ENCODE measurements around the gene ESAM.

Gene ESAM

GRCh38 chr11:124762105-124762623 is at the start of gene ESAM:
Gene ESAM, minus strand, starts transcription at chr11:124762290. Its CDS starts 136 bp downstream, at chr11:124762154.
- DNase-seq (ENCODE audit: low read depth): peak; percentile 57

- DNase-seq (ENCODE audit: low read depth): no peak
Measured at GRCh38 chr11:124811399-124812125, 49.5 kb upstream of the ESAM start.

DNA sequence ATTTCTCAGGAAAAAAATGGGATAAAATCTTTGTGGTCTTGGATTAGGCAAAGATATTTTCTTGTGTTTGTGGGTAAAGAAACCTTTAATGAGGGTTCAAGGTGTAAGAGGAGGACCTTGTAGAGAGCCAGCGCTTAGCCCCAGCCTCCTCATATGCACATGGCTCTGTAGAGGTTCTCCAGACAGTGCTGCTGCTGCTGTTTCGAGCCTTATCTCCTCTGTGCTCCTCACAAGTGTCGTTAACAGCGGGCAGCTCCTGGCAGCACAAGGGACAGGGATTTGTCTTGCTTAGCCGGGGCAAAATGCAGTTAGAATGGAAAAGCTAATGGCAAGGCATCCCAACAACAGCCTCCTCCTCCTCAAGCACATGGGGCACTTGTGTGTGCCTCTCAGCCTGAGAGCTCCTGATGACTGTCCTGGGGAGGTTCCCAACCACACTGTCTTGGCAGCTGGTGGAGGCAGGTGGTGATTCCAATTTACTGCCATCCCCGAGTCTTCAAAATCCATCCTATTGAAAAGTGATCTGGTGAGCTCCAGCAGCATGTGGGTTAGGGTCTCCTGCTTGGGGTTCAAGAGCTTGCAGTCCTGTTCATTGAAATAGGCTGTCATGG is 45.7 kb upstream of the ESAM start:
- DNase-seq (ENCODE audit: low read depth): no peak

GRCh38 chr11:124807201-124807600 is 45.1 kb upstream of the ESAM start:
- no peak for DNase-seq (ENCODE audit: low read depth)

DNA sequence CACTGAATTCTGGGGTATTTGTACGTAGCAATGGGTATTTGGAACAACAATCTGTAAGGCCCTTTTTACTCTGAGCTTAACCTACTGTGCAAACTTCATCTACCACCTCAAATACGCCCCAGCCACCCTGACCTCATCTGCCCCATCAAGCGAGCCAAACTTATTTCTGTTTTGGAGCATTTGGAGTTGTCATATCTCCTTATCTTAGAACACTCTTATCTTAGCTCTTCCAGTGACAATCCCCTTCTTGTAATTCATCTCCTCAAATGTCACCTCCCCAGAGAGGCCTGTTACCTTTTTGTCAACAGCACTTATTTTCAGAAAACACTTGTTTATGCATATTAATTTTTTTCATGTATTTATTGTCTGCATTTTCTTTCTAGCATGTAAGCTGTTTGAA is 42.8 kb upstream of the ESAM start:
- no peak for DNase-seq (ENCODE audit: low read depth)

GRCh38 chr11:124801636-124802312 is 39.7 kb upstream of the ESAM start:
- no peak for DNase-seq (ENCODE audit: low read depth)

GRCh38 chr11:124801014-124801413 is 38.9 kb upstream of the ESAM start:
- DNase-seq (ENCODE audit: low read depth): no peak

DNA sequence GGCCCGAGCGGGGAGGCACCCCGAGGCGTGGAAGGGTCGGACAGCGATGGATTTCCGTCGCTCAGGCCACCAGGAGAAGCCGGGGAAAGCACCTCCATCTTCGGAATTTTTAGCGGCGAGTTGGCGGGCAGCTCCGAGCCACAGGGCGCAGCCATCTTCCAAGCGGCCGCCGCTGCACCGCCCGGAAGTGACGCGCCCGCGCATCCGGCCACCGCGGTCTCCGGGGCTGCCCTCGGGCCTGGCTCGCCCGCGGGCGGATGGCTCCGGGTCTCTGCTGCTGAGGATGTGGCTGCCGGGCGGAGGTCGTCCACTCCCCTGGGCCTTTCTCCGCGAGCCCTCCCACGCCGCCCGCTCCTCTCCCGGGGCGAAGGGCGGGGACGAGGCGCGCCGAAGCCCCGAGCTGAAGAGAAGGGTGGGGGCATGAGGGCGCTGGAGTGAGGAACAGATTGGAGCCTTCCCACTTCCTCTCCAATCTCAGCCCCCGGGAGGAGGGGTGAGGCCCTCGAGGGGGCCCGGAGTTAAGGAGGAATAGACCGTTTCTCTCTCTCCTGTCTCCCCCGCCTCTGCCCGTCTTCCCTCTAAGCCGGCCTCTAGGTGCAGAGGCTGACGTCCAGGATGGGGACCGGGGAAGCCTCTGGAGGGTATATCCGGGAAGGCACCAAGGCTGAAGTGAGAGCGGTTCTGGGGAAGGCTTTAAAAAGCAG is 38.3 kb upstream of the ESAM start, which contains the start of gene MSANTD2:
TSS of gene MSANTD2 (minus strand) at position 181 of the 704 bp plus-strand sequence. CDS start at position 155, 26 bp downstream.
- DNase-seq (ENCODE audit: low read depth): peak; percentile 63

- peak; percentile 15 for DNase-seq (ENCODE audit: low read depth)
Measured at GRCh38 chr11:124799348-124800225, 37.5 kb upstream of the ESAM start.

GRCh38 chr11:124798991-124799347 is 36.9 kb upstream of the ESAM start:
- DNase-seq (ENCODE audit: low read depth): no peak

DNA sequence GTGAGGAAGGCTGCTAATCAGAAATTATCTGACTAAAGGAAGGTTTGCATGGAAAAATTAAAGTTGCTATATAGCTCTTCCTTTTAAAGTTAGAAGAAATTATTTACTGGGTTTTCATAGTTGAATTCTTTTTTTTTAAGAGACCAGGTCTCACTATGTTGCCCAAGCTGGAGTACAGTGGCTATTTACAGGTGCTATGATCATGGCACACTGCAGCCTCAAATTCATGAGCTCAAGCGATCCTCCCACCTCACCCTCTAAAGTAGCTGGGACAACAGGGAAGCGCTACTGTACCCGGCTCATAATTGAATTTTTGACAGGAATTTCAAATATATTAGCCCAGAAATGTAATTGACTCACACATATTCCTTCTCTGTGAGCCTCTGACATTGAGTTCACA is 34.2 kb upstream of the ESAM start:
- no peak for DNase-seq (ENCODE audit: low read depth)

GRCh38 chr11:124793466-124794278 is 31.6 kb upstream of the ESAM start:
- DNase-seq (ENCODE audit: low read depth): no peak

- DNase-seq (ENCODE audit: low read depth): no peak
Measured at GRCh38 chr11:124791626-124792341, 29.7 kb upstream of the ESAM start.

DNA sequence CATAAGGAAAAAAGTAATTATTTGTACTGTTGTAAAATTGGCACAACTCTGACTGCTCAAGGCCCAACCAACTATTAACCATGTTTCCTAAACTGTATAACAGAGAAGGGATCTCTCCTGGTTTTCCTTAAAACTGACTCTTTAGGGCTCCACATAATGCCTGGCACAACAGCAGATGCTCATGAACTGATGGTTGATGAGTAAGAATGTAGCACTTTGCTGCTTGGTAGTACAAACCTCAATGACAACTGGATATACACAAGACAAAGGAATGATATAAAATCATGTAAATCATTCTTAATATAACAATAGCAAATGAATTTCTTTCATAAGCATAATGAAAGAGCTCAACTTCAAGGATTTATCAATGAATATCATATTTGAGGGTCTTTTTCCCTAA is 26.4 kb upstream of the ESAM start:
- no peak for DNase-seq (ENCODE audit: low read depth)

DNA sequence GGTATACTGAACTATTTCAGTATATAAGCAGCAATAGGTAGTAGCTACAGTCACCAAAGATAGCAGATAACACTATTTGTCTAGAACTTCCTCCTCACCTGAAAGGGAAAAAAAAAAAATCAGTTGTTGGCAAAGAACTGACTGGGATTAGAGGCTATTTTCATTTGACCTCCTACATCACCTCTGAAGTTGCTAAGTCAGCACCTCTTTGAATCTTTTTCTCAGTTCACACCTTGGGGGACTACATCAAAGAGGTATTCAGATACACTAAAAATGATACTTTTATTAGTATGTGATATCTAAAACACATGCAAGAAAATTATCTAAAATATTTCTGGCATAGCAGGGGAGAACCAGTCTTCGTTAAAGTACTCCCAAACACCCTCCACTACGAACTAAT is 22.0 kb upstream of the ESAM start:
- DNase-seq (ENCODE audit: low read depth): no peak

DNA sequence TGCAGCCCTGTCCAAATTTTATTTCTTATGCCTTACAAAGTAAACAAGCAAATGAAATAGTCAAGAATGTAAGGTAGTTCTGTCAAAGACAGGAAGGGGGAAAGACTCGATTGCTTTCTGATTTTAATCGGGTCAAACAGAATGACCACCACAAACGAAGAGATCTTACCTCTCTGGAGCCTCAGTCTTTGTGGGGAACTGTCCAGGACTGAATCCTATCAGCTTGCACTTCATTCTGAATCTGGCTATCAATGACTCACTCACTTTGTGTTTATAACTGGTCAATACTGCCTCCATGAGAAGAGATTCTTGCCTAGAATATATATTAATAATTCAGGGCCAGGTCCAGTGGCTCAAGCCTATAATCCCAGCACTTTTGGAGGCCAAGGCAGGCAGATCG is 20.9 kb upstream of the ESAM start:
- DNase-seq (ENCODE audit: low read depth): no peak

DNA sequence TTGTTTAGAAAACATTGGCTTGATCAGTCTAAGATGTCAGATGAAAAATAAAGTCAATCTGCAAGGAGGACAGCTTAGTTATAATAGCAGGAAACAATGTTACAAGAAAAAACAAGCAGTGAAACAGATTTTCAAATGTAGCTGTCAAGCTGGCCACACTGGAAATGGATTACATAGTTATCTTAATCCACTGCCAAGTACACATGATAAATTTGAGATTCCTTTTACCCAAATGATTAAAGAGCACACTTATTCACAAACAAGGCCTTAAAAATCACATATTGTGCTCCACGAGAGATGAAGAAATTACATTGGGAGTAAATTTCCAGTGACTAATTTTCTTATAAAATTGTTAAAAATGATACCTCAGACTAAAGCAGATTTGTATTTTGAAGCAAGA is 17.5 kb upstream of the ESAM start:
- no peak for DNase-seq (ENCODE audit: low read depth)

DNA sequence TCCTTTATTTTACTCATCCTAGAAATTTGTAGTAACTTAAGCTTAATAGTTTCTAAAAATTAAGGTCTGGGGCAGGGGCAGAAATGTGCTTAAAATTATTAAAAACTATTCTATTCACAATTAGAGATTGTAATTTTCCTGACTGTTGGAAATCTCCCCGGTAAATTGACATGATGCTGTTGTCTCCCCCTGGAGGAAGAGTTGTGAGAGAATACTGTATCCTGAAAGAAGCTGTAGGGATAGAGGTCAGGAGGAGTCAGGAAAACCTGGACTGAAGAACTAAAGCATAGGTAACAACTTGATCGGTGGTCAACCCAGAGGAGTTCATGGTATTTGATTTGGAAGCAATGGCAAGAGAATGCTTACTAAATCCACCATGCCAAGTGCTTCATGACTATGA is 16.2 kb upstream of the ESAM start:
- DNase-seq (ENCODE audit: low read depth): no peak

- no peak for DNase-seq (ENCODE audit: low read depth)
Measured at GRCh38 chr11:124776865-124777645, 15.0 kb upstream of the ESAM start.

All from activated T-cell treated with anti-CD3 and anti-CD28 coated beads for 1 hour (primary cell).